ENCODE data around the gene FAM78A.

FAM78A gene

DNA sequence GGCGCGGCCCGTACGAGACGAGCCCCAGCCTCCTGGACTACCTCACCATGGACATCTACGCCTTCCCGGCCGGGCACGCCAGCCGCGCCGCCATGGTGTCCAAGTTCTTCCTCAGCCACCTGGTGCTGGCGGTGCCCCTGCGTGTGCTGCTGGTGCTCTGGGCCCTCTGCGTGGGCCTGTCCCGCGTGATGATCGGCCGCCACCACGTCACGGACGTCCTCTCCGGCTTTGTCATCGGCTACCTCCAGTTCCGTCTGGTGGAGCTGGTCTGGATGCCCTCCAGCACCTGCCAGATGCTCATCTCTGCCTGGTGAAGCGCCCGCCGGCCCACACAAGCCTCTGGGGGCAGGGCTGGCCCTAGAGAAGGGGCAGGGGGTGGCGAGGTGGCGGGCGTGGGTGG is 31.7 kb upstream of the FAM78A start:
- no peak for ATAC-seq

DNA sequence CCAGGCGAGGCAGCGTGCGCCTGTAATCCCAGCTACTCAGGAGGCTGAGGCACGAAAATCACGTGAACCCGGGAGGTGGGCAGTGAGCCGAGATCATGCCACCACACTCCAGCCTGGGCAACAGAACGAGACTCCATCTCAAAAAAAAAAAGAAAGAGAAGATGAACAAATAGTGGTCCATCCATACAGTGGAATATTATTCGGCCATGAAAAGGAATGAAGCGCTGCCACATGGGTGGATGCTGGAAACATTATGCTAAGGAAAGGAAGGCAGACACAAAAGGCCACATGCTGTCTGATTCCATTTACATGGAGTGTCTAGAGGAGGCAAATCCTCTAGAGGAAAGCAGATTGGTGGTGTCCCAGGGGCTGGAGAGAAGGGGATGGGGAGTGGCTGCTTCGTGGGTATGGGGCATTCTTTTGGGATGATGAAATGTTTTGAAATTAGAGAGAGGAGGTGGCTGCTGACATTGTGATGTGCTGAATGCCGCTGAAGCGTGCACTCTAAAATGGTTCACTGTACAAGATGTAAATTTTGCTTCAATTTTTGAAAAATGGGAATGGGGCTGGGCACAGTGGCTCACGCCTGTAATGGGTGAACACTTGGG is 30.2 kb upstream of the FAM78A start:
- TF ChIP-seq BACH2 (CRISPR knock-in tag; IDR thresholded peaks at IDR 0.05; ENCODE audit: borderline replicate concordance) (no peak), ESRRG (CRISPR knock-in tag; IDR thresholded peaks at IDR 0.05) (no peak)
- TF ChIP-seq, protein P1, sequence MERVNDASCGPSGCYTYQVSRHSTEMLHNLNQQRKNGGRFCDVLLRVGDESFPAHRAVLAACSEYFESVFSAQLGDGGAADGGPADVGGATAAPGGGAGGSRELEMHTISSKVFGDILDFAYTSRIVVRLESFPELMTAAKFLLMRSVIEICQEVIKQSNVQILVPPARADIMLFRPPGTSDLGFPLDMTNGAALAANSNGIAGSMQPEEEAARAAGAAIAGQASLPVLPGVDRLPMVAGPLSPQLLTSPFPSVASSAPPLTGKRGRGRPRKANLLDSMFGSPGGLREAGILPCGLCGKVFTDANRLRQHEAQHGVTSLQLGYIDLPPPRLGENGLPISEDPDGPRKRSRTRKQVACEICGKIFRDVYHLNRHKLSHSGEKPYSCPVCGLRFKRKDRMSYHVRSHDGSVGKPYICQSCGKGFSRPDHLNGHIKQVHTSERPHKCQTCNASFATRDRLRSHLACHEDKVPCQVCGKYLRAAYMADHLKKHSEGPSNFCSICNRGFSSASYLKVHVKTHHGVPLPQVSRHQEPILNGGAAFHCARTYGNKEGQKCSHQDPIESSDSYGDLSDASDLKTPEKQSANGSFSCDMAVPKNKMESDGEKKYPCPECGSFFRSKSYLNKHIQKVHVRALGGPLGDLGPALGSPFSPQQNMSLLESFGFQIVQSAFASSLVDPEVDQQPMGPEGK (CRISPR knock-in tag; IDR thresholded peaks at IDR 0.05; ENCODE audit: borderline replicate concordance): no peak
- no peak for ATAC-seq

More for the DNA sequence above, 31.7 kb upstream of the FAM78A start:
- TF ChIP-seq ZNF565 (CRISPR knock-in tag; conservative IDR thresholded peaks at IDR 0.05; ENCODE audit: low read depth): no peak
- TF ChIP-seq TCF4 (CRISPR knock-in tag; IDR thresholded peaks at IDR 0.05; ENCODE audit: borderline replicate concordance): no peak
- TF ChIP-seq TOX (CRISPR knock-in tag; IDR thresholded peaks at IDR 0.05; ENCODE audit: borderline replicate concordance): no peak
- TF ChIP-seq OSR1 (CRISPR knock-in tag; IDR thresholded peaks at IDR 0.05): no peak
- no peak for TF ChIP-seq ESRRG (CRISPR knock-in tag; IDR thresholded peaks at IDR 0.05)
- TF ChIP-seq GLIS3 (CRISPR knock-in tag; IDR thresholded peaks at IDR 0.05): no peak
- no peak for TF ChIP-seq ZFP30 (CRISPR knock-in tag; IDR thresholded peaks at IDR 0.05)
- TF ChIP-seq, protein P2, sequence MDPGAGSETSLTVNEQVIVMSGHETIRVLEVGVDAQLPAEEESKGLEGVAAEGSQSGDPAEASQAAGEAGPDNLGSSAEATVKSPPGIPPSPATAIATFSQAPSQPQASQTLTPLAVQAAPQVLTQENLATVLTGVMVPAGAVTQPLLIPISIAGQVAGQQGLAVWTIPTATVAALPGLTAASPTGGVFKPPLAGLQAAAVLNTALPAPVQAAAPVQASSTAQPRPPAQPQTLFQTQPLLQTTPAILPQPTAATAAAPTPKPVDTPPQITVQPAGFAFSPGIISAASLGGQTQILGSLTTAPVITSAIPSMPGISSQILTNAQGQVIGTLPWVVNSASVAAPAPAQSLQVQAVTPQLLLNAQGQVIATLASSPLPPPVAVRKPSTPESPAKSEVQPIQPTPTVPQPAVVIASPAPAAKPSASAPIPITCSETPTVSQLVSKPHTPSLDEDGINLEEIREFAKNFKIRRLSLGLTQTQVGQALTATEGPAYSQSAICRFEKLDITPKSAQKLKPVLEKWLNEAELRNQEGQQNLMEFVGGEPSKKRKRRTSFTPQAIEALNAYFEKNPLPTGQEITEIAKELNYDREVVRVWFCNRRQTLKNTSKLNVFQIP (CRISPR knock-in tag; IDR thresholded peaks at IDR 0.05; ENCODE audit: borderline replicate concordance, low read depth): no peak
- no peak for TF ChIP-seq ZNF8 (CRISPR knock-in tag; IDR thresholded peaks at IDR 0.05)
- no peak for TF ChIP-seq ZFP3 (CRISPR knock-in tag; IDR thresholded peaks at IDR 0.05)
- TF ChIP-seq BACH2 (CRISPR knock-in tag; IDR thresholded peaks at IDR 0.05; ENCODE audit: borderline replicate concordance): no peak
- TF ChIP-seq ZC3H10 (CRISPR knock-in tag; IDR thresholded peaks at IDR 0.05): no peak
- TF ChIP-seq, protein P1 (CRISPR knock-in tag; IDR thresholded peaks at IDR 0.05; ENCODE audit: borderline replicate concordance): no peak

DNA sequence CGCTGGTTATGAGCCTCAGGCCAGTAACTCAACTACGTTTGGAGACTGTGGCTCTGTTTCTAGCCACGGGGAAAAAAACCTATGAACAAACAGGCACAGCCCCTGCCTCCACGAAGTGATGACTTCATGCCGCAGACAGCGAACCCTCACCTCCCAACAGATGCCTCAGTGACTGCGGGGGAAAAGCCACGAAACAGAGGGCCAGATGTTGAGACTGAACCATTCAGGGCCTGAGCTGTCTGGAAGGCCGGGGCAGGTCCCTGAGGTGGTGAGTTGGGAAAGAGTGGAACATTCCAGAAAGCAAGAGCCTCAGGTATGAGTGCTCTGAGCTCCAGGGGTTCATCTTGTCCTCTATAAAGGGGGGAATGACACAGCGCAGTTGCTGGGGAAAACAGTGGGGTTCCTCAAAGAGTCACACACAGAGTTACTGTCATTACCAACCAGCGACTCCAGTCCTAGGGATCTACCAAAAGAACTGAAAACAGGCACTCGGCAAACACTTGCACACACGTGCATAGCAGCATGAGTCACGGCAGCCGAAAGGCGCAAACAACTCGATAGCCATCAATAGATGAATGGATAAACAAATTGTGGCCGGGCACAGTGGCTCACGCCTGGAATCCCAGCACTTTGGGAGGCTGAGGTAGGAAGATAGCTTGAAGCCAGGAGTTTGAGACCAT is 28.5 kb upstream of the FAM78A start:
- peak; percentile 49 for ATAC-seq
- TF ChIP-seq CSDC2 (CRISPR knock-in tag; IDR thresholded peaks at IDR 0.05) (no peak), ZNF8 (CRISPR knock-in tag; IDR thresholded peaks at IDR 0.05) (no peak)
- TF ChIP-seq, protein P3, sequence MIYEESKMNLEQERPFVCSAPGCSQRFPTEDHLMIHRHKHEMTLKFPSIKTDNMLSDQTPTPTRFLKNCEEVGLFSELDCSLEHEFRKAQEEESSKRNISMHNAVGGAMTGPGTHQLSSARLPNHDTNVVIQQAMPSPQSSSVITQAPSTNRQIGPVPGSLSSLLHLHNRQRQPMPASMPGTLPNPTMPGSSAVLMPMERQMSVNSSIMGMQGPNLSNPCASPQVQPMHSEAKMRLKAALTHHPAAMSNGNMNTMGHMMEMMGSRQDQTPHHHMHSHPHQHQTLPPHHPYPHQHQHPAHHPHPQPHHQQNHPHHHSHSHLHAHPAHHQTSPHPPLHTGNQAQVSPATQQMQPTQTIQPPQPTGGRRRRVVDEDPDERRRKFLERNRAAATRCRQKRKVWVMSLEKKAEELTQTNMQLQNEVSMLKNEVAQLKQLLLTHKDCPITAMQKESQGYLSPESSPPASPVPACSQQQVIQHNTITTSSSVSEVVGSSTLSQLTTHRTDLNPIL (CRISPR knock-in tag; IDR thresholded peaks at IDR 0.05; ENCODE audit: low read depth): no peak

DNA sequence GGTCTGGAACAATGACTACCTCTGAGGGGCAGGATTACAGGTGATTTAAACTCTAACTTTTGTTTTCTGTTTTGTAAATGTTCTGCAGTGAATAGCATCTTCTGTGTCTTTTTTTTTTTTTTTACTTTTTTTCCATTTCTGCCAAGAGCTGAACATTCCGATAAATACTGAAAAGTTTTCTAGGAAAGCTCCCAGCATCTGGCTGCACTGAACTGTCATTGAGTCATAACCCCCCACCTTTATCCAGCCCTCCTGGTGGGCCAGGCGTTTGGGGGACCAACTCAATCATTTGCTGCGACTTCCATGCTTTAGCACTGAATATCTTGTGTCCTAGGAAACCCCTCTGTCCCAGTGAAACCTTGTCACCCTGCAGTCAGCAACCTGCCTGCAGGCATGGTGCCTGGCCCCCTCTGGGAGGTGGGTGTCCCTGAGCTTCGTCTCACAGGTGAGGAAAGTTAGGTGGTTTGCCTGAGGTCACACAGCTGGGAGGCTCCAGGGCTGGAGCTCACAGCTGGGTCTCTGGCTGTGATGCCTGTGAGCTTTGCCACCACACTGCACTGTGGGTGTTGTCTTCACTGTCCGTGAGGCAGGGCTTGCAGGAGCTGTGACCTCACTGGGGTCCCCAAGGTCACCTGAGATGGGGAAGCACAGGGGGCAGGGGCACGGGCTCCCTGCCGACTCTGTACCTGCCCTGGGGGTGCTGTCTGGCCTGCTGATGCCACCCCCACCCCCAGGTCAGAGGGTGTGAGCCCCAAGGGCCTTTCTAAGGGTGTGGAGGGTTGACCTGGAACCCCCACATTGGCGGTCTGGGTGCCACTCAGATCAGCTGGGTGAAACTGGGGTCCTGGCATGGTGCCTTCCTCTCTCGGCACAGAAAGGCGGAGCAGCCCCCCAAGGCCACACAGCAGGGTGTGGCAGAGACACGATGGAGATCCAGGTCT is 27.3 kb upstream of the FAM78A start:
- ATAC-seq: no peak
- no peak for TF ChIP-seq GLIS3 (CRISPR knock-in tag; IDR thresholded peaks at IDR 0.05)
- TF ChIP-seq ZFP3 (CRISPR knock-in tag; IDR thresholded peaks at IDR 0.05): no peak

Data from SK-N-SH treated with all-trans-retinoic acid at 6 μM for 48 hours (cell line).